Measurements from ENCODE around the gene SEC22C. TPM values are rescaled to one million over a fixed set of nuclear protein-coding genes. Genes with fewer than 3 reads are reported as not detected.
"Not testable (repeated sequence)": the region's sequence is repeated elsewhere in the genome, so short reads cannot be mapped to it uniquely, and the experiment has no call there.

SEC22C gene
- total RNA-seq, 1 donor from 2014 or later, result 73.3 TPM

- TF ChIP-seq CTCF (IDR thresholded peaks at IDR 0.05; ENCODE audit: insufficient read depth, low read length, poor library complexity, severe bottlenecking), result peak; percentile 59
- DNase-seq (ENCODE audit: low read depth), result no peak
- Histone ChIP-seq H3K27me3 (ENCODE audit: control insufficient read depth, insufficient read depth, low read length) (no peaks in the 10 kb centered on the region), H3K4me3 (ENCODE audit: low read depth, low read length) (no peak overlapping the region), H3K36me3 (ENCODE audit: control insufficient read depth, insufficient read depth, low read length) (peaks cover 2% of the 10 kb centered on the region)
Observed at GRCh38 chr3:42572278-42572677, 9.5 kb downstream of the SEC22C start.

GRCh38 chr3:42569593-42570142 lies 12.1 kb downstream of the SEC22C start:
- Histone ChIP-seq H3K36me3 (ENCODE audit: control insufficient read depth, insufficient read depth, low read length) (peaks cover 2% of the 10 kb centered on the region), H3K27me3 (ENCODE audit: control insufficient read depth, insufficient read depth, low read length) (no peaks in the 10 kb centered on the region), H3K4me3 (ENCODE audit: low read depth, low read length) (no peak overlapping the region)
- DNase-seq (ENCODE audit: low read depth), result no peak
- no peak for TF ChIP-seq CTCF (IDR thresholded peaks at IDR 0.05; ENCODE audit: insufficient read depth, low read length, poor library complexity, severe bottlenecking)

- no peak for DNase-seq (ENCODE audit: low read depth)
- no peak overlapping the region for H3K4me3 ChIP-seq (ENCODE audit: low read depth, low read length)
- H3K36me3 ChIP-seq (ENCODE audit: control insufficient read depth, insufficient read depth, low read length), result no peaks in the 10 kb centered on the region
- TF ChIP-seq CTCF (IDR thresholded peaks at IDR 0.05; ENCODE audit: insufficient read depth, low read length, poor library complexity, severe bottlenecking), result no peak
- H3K27me3 ChIP-seq (ENCODE audit: control insufficient read depth, insufficient read depth, low read length), result no peaks in the 10 kb centered on the region
Observed at GRCh38 chr3:42562047-42562907, 19.5 kb downstream of the SEC22C start.

- H3K36me3 ChIP-seq (ENCODE audit: control insufficient read depth, insufficient read depth, low read length), result no peaks in the 10 kb centered on the region
Observed at GRCh38 chr3:42557854-42558253, 23.9 kb downstream of the SEC22C start.

GRCh38 chr3:42556817-42557216 lies 24.9 kb downstream of the SEC22C start:
- not testable (repeated sequence) for H3K27me3 ChIP-seq (ENCODE audit: control insufficient read depth, insufficient read depth, low read length); DNase-seq (ENCODE audit: low read depth); H3K36me3 ChIP-seq (ENCODE audit: control insufficient read depth, insufficient read depth, low read length); H3K4me3 ChIP-seq (ENCODE audit: low read depth, low read length)

More at GRCh38 chr3:42557854-42558253, 23.9 kb downstream of the SEC22C start:
- Histone ChIP-seq H3K27me3 (ENCODE audit: control insufficient read depth, insufficient read depth, low read length) (no peaks in the 10 kb centered on the region), H3K4me3 (ENCODE audit: low read depth, low read length) (no peak overlapping the region)
- TF ChIP-seq CTCF (IDR thresholded peaks at IDR 0.05; ENCODE audit: insufficient read depth, low read length, poor library complexity, severe bottlenecking), result no peak
- DNase-seq (ENCODE audit: low read depth), result no peak

- Histone ChIP-seq H3K36me3 (ENCODE audit: control insufficient read depth, insufficient read depth, low read length) (no peaks in the 10 kb centered on the region), H3K4me3 (ENCODE audit: low read depth, low read length) (no peak overlapping the region), H3K27me3 (ENCODE audit: control insufficient read depth, insufficient read depth, low read length) (no peaks in the 10 kb centered on the region)
- no peak for DNase-seq (ENCODE audit: low read depth)
- no peak for TF ChIP-seq CTCF (IDR thresholded peaks at IDR 0.05; ENCODE audit: insufficient read depth, low read length, poor library complexity, severe bottlenecking)
Observed at GRCh38 chr3:42556089-42556632, 25.6 kb downstream of the SEC22C start.
